ENCODE measurements around the gene TTC14. TPM values are rescaled to one million over a fixed set of nuclear protein-coding genes. Genes with fewer than 3 reads are reported as not detected.
A peak's percentile ranks its signal among the peaks of the same experiment; 100 is the strongest.

The TTC14 gene
- 100 to 1,000 TPM in 2 of 3 donors, 10 to 100 TPM in 1; 66.1 to 122 (median 101) TPM for total RNA-seq

- Histone ChIP-seq H3K36me3 (peaks cover 6% of the 10 kb centered on the region), H3K4me3 (peak within 1 kb of the TSS; percentile 89 to 95 (median 94)), H3K4me1 (no peaks in the 10 kb centered on the region), H3K9me3 (no peaks in the 10 kb centered on the region), H3K27me3 (no peaks in the 10 kb centered on the region), H3K27ac (peak within 1 kb of the TSS; percentile 67 to 74)
- DNase-seq (ENCODE audit: low spot score in 2 of 2) = peak; percentile 77 to 86
- TF ChIP-seq CTCF (IDR thresholded peaks at IDR 0.05) (no peak), POLR2AphosphoS5 (IDR thresholded peaks at IDR 0.05) (peak; percentile 58 to 85 (median 70))
- intact Hi-C loops (cut with DNase I; ENCODE audit: low total_unique reads) = no loop called here
Measured at GRCh38 chr3:180601688-180602666, at the start of gene TTC14. Gene TTC14, plus strand, starts transcription at chr3:180602163. Its CDS starts 99 bp downstream, at chr3:180602262.

- TF ChIP-seq CTCF (IDR thresholded peaks at IDR 0.05) = no peak
- no peak for TF ChIP-seq POLR2AphosphoS5 (IDR thresholded peaks at IDR 0.05)
- no peak for TF ChIP-seq POLR2A (IDR thresholded peaks at IDR 0.05)
- no peak overlapping the region for H3K4me3 ChIP-seq
- no peak overlapping the region for H3K27ac ChIP-seq
- intact Hi-C loops (cut with DNase I; ENCODE audit: low total_unique reads) = no loop called here
- H3K27me3 ChIP-seq = no peaks in the 10 kb centered on the region
- peaks cover 0 to 9% of the 10 kb centered on the region in 2 donors for H3K9me3 ChIP-seq
- no peaks in the 10 kb centered on the region for H3K4me1 ChIP-seq
- DNase-seq (ENCODE audit: low spot score in 2 of 2) = no peak
- no peaks in the 10 kb centered on the region for H3K36me3 ChIP-seq
Measured at GRCh38 chr3:180563406-180563805, 38.6 kb upstream of the TTC14 start.

GRCh38 chr3:180564676-180565075 lies 37.3 kb upstream of the TTC14 start:
- intact Hi-C loops (cut with DNase I; ENCODE audit: low total_unique reads) = no loop called here
- Histone ChIP-seq H3K27ac (no peak overlapping the region), H3K36me3 (no peaks in the 10 kb centered on the region), H3K9me3 (peaks cover 0 to 9% of the 10 kb centered on the region in 2 donors), H3K27me3 (no peaks in the 10 kb centered on the region), H3K4me3 (no peak overlapping the region), H3K4me1 (no peaks in the 10 kb centered on the region)
- DNase-seq (ENCODE audit: low spot score in 2 of 2) = no peak
- TF ChIP-seq POLR2A (IDR thresholded peaks at IDR 0.05) (no peak), CTCF (IDR thresholded peaks at IDR 0.05) (no peak), POLR2AphosphoS5 (IDR thresholded peaks at IDR 0.05) (no peak)

- Histone ChIP-seq H3K27me3 (no peaks in the 10 kb centered on the region), H3K27ac (no peak overlapping the region), H3K4me3 (no peak overlapping the region), H3K36me3 (no peaks in the 10 kb centered on the region), H3K4me1 (no peaks in the 10 kb centered on the region), H3K9me3 (no peaks in the 10 kb centered on the region)
- no peak for DNase-seq (ENCODE audit: low spot score in 2 of 2)
- TF ChIP-seq POLR2A (IDR thresholded peaks at IDR 0.05) (no peak), POLR2AphosphoS5 (IDR thresholded peaks at IDR 0.05) (no peak), CTCF (IDR thresholded peaks at IDR 0.05) (no peak)
- intact Hi-C loops (cut with DNase I; ENCODE audit: low total_unique reads) = no loop called here
Measured at GRCh38 chr3:180570238-180570637, 31.7 kb upstream of the TTC14 start.
